GM23248 (cell line): ENCODE measurements around the gene PPP1R1B.

Source experiments
- EZH2 ChIP-seq: fragments of 200-600 bp; sonication (generic); IDR thresholded peaks from 2 replicates; pipeline ENCODE4 v1.6.1; 2018; ENCODE audit warnings: antibody characterized with exemption, mild to moderate bottlenecking; ENCODE audit not compliant: insufficient read depth, poor library complexity, severe bottlenecking
- EZH2phosphoT487 ChIP-seq: fragments of 200-600 bp; sonication (generic); IDR thresholded peaks from 2 replicates; pipeline ENCODE4 v1.6.1; 2018; ENCODE audit warnings: antibody characterized with exemption, moderate library complexity, mild to moderate bottlenecking, low read depth; ENCODE audit not compliant: insufficient read depth

- peak; percentile 87 for TF ChIP-seq EZH2
- no peak; the same call in 1 of the 2 replicates for TF ChIP-seq EZH2phosphoT487
Measured at GRCh38 chr17:39667945-39668924, 41.5 kb downstream of the PPP1R1B start, which contains the start of gene PNMT.
